HG03045 (cell line): ENCODE data around the gene CHMP4A.
"Not testable (repeated sequence)": the region's sequence is repeated elsewhere in the genome, so short reads cannot be mapped to it uniquely, and the experiment has no call there.

Experiments
- ATAC-seq: cut with Tn5 transposase; IDR thresholded peaks from one replicate; pipeline ENCODE4 v1.9.1; 2021; ENCODE audit warnings: mild to moderate bottlenecking, moderate library complexity; ENCODE audit not compliant: unreplicated experiment

CHMP4A gene

GRCh38 chr14:24247422-24247821, 34.1 kb upstream of the CHMP4A start:
- no peak for ATAC-seq

- no peak for ATAC-seq
These were observed 33.5 kb upstream of the CHMP4A start for GRCh38 chr14:24246765-24247212.

- not testable (repeated sequence) for ATAC-seq
These were observed 32.1 kb upstream of the CHMP4A start for GRCh38 chr14:24245350-24245749.

DNA sequence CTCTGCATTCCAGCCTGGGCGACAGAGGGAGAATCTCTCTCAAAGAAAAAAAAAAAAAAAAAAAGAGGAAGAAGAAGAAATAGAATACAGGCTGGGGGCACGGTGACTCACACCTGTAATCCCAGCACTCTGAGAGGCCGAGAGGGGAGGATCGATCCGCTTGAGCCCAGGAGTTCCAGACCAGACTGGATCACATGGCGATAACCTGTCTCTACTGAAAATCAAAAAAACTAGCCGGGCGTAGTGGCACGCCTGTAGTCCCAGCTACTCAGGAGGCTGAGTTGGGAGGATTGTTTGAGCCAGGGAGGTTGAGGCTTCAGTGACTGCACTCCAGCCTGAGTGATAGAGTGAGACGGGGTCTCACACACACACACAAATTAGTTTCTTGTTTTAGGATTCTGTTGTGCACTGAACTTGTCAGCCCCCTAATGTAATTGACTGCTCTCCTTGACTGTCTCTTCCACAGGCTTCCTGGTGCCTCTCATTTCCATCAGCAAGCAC, 30.1 kb upstream of the CHMP4A start:
- no peak for ATAC-seq

- ATAC-seq = peak; percentile 79
These were observed 28.6 kb upstream of the CHMP4A start for GRCh38 chr14:24241829-24242443.

GRCh38 chr14:24240110-24240918, 27.0 kb upstream of the CHMP4A start:
- no peak for ATAC-seq

- no peak for ATAC-seq
These were observed 25.3 kb upstream of the CHMP4A start for GRCh38 chr14:24238527-24239037.

- no peak for ATAC-seq
These were observed 24.8 kb upstream of the CHMP4A start for GRCh38 chr14:24238123-24238522.

- no peak for ATAC-seq
These were observed 24.2 kb upstream of the CHMP4A start for GRCh38 chr14:24237463-24237955.

DNA sequence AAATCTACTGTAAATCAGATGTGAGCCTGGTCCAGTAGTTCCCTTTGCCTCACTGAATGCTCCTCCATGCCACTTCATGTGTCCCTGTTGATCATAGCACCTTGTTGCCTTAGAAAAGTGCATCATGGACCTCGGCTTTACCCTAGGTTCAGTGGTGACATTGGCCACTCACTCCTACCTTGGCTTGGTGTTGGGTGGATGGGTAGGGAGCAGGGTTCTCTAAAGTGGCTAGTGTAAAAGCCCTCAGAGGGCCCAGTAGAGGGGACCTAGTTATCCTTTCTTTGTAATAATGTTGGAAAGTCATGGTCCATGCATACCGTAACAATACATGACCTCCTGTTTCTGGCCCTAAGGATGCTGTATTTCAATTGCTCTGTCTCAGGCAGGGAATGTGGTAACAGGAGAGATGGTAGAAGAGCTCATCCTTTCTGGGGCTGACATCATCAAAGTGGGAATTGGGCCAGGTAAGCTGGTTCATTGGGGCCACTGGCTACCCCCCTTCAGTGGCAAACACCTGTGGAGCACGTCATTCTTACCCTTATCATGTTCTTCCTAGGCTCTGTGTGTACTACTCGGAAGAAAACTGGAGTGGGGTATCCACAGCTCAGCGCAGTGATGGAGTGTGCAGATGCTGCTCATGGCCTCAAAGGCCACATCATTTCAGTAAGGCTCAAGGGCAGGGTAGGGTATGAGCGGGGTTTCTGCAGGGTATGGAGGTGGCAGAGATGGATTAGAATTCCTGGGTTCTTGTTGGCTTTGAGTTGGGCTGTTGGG, 23.6 kb upstream of the CHMP4A start:
- no peak for ATAC-seq

GRCh38 chr14:24235804-24236688, 22.8 kb upstream of the CHMP4A start:
- ATAC-seq = no peak

- no peak for ATAC-seq
These were observed 21.1 kb upstream of the CHMP4A start for GRCh38 chr14:24234095-24235005.

DNA sequence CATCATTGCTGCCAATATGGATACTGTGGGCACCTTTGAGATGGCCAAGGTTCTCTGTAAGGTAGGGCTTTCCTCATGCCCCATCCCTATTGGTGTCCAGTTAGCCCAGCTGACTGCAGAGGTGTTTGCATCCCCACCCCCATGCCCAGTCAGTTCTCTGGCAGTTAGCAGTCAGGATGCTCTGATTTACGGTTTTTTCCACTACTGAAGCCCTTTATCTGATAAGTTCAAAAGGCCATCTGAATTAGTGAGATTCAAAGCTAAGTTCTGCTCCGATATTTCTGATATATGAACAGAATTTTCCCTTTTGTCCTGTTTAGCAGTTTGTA, 20.2 kb upstream of the CHMP4A start:
- no peak for ATAC-seq

DNA sequence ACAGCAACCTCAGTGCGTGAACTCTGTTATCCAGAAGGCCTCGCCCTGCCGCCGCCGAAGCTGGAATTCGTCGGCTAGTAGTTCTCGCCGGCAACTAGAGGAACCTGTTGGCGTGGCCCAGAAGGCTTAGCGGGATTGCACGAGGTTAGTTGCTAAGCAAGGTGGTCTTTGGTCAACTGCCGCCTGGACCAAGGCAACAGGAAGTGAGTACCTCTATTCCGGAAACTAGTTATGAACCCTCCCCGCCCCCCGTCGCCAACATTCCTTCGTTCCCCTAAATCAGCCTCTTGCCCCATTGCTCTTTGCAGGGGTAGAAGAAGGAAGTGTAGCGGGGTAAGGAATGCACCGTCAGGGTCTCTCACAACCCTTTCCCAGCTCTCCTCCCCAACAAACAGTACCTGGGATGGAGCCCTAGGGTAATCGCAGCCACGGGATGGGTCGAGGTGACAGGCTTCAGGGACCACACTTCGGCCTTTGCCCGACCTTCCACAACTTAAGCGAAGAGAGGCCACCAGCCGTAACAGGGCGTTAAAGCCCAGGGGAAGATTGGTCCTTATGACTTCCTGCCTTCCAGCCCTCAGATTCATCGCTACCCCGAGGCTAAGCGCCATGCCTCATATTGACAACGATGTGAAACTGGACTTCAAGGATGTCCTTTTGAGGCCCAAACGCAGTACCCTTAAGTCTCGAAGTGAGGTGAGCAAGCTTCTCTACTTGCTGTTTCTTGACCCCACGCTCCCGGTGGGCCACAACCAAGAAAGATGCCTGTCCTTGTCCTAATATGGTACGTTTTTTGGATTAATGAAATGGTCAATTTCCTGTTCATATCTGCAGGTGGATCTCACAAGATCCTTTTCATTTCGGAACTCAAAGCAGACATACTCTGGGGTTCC, 19.6 kb upstream of the CHMP4A start, which contains the start of gene GMPR2:
GMPR2 (plus strand) TSS at position 285 of the 893 bp plus-strand sequence; CDS start at position 610, 325 bp downstream.
- peak; percentile 48 for ATAC-seq

DNA sequence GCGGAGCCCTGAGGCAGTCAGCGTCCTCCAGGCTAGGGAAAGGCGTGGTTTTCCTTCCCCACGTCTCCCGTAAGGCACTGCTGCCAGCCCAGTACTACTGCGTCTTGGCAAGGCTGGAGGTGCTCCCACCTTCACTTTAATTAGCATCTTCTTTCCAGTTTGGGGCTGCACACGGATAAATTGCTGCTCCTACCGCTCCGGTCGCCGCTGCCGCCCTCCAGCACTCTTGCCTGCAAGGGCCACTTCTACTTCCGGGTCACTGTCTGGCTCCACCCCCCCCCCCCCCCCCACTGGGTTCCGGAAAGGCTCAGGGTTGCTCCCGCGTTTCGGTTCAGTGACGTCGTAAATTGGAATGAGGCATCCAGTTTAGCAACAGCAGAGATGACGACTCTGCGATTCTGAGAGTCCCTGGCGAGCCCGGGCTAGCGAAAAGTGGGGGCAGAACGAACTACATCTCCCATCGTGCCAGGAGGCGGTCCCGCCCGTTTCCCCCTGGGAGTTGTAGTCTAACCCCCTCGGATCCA, 18.9 kb upstream of the CHMP4A start, which contains the start of gene NEDD8:
NEDD8 (minus strand) TSS at position 247 of the 524 bp plus-strand sequence; CDS start at position 147, 100 bp downstream.
- ATAC-seq = peak; percentile 70

GRCh38 chr14:24231263-24232120, 18.2 kb upstream of the CHMP4A start:
- ATAC-seq = peak; percentile 4

- ATAC-seq = no peak
These were observed 15.6 kb upstream of the CHMP4A start for GRCh38 chr14:24228902-24229301.
